H9 (cell line): Measurements from ENCODE around the gene VCP. TPM values are rescaled to one million over a fixed set of nuclear protein-coding genes. Genes with fewer than 3 reads are reported as not detected.

Experiments used
- DNase-seq: peaks from one replicate; pipeline ENCODE4 v3.0.0-alpha.2; 2017
- H2AFZ ChIP-seq: one replicate; pipeline ENCODE4 v1.6.1; 2013; ENCODE audit warnings: mild to moderate bottlenecking, low read length, control low read depth, moderate library complexity
- H2AK5ac ChIP-seq: 2 replicates; pipeline ENCODE4 v1.6.1; 2013; ENCODE audit warnings: low read length, control low read depth, mixed read lengths; ENCODE audit not compliant: insufficient read length
- H2BK120ac ChIP-seq: one replicate; pipeline ENCODE4 v1.6.1; 2013; ENCODE audit warnings: low read depth, mild to moderate bottlenecking, low read length, control low read depth, inconsistent platforms; ENCODE audit not compliant: poor library complexity, severe bottlenecking
- H2BK12ac ChIP-seq: 2 replicates; pipeline ENCODE4 v1.6.1; 2013; ENCODE audit warnings: low read length, control low read depth, mixed read lengths, low read depth; ENCODE audit not compliant: insufficient read length
- H2BK15ac ChIP-seq: 2 replicates; pipeline ENCODE4 v1.6.1; 2013; ENCODE audit warnings: low read depth, low read length, control low read depth
- H2BK20ac ChIP-seq: one replicate; pipeline ENCODE4 v1.6.1; 2013; ENCODE audit warnings: low read depth, mild to moderate bottlenecking, low read length, control low read depth, inconsistent platforms; ENCODE audit not compliant: poor library complexity, severe bottlenecking
- H2BK5ac ChIP-seq: 2 replicates; pipeline ENCODE4 v1.6.1; 2013; ENCODE audit warnings: low read length, control low read depth, mixed read lengths; ENCODE audit not compliant: insufficient read length
- H3K14ac ChIP-seq: 2 replicates; pipeline ENCODE4 v1.6.1; 2013; ENCODE audit warnings: low read length, control low read depth; ENCODE audit not compliant: insufficient read depth
- H3K18ac ChIP-seq: 2 replicates; pipeline ENCODE4 v1.6.1; 2013; ENCODE audit warnings: low read depth, mild to moderate bottlenecking, mixed read lengths, low read length, control low read depth; ENCODE audit not compliant: insufficient read length
- H3K23ac ChIP-seq: 2 replicates; pipeline ENCODE4 v1.6.1; 2013; ENCODE audit warnings: low read length, control low read depth, mixed read lengths, low read depth; ENCODE audit not compliant: insufficient read length
- H3K23me2 ChIP-seq: 2 replicates; pipeline ENCODE4 v1.6.1; 2013; ENCODE audit warnings: low read depth, mild to moderate bottlenecking, mixed read lengths, low read length, control low read depth; ENCODE audit not compliant: insufficient read length, poor library complexity, severe bottlenecking
- H3K27ac ChIP-seq: 2 replicates; pipeline ENCODE4 v1.5.1; 2013; ENCODE audit warnings: low read length, control low read depth, mixed read lengths, low read depth; ENCODE audit not compliant: insufficient read length
- H3K27me3 ChIP-seq: 2 replicates; pipeline ENCODE4 v1.6.1; 2013; ENCODE audit warnings: low read length, control low read depth, inconsistent platforms; ENCODE audit not compliant: insufficient read depth
- H3K4ac ChIP-seq: 2 replicates; pipeline ENCODE4 v1.6.1; 2013; ENCODE audit warnings: low read depth, mild to moderate bottlenecking, control low read depth, inconsistent platforms, low read length, moderate library complexity
- H3K4me1 ChIP-seq: 2 replicates; pipeline ENCODE4 v1.6.1; 2013; ENCODE audit warnings: low read length, control low read depth, inconsistent platforms; ENCODE audit not compliant: insufficient read depth
- H3K4me2 ChIP-seq: 2 replicates; pipeline ENCODE4 v1.6.1; 2013; ENCODE audit warnings: low read length, control low read depth, mixed read lengths; ENCODE audit not compliant: insufficient read length, insufficient read depth
- H3K56ac ChIP-seq: 2 replicates; pipeline ENCODE4 v1.6.1; 2013; ENCODE audit warnings: low read depth, mild to moderate bottlenecking, mixed read lengths, low read length, control low read depth; ENCODE audit not compliant: insufficient read length
- H3K79me1 ChIP-seq: 2 replicates; pipeline ENCODE4 v1.6.1; 2013; ENCODE audit warnings: low read depth, mild to moderate bottlenecking, moderate library complexity, low read length, control low read depth, inconsistent platforms; ENCODE audit not compliant: insufficient read depth, poor library complexity, severe bottlenecking
- H3K79me2 ChIP-seq: 2 replicates; pipeline ENCODE4 v1.6.1; 2013; ENCODE audit warnings: low read length, control low read depth, inconsistent platforms; ENCODE audit not compliant: insufficient read depth
- H3K9ac ChIP-seq: 2 replicates; pipeline ENCODE4 v1.6.1; 2013; ENCODE audit warnings: low read length, control low read depth, mixed read lengths; ENCODE audit not compliant: insufficient read length; ENCODE audit errors: extremely low read depth
- H3K9me3 ChIP-seq: one replicate; pipeline ENCODE4 v1.6.1; 2013; ENCODE audit warnings: low read depth, low read length, inconsistent platforms; ENCODE audit not compliant: control insufficient read depth
- H3T11ph ChIP-seq: one replicate; pipeline ENCODE4 v1.6.1; 2013; ENCODE audit warnings: mild to moderate bottlenecking, low read length, control low read depth, inconsistent platforms
- H4K20me1 ChIP-seq: one replicate; pipeline ENCODE4 v1.6.1; 2013; ENCODE audit not compliant: control insufficient read depth, insufficient read length, insufficient read depth
- H4K5ac ChIP-seq: 2 replicates; pipeline ENCODE4 v1.6.1; 2013; ENCODE audit warnings: low read depth, mild to moderate bottlenecking, mixed read lengths, low read length, control low read depth; ENCODE audit not compliant: insufficient read length
- H4K8ac ChIP-seq: replicated peaks from 2 replicates; pipeline ENCODE4 v1.6.1; 2013; ENCODE audit warnings: low read length, control low read depth, mixed read lengths, low read depth; ENCODE audit not compliant: insufficient read length
- H4K91ac ChIP-seq: 2 replicates; pipeline ENCODE4 v1.6.1; 2013; ENCODE audit warnings: low read depth, mild to moderate bottlenecking, moderate library complexity, mixed read lengths, low read length, control low read depth; ENCODE audit not compliant: insufficient read length
- H3K27ac Mint-ChIP-seq, 3 experiments: 2 replicates in 2 of 3; 3 replicates in 1 of 3; pipeline ENCODE4 v1.8.0; 2020 to 2021; ENCODE audit warnings: mixed read lengths in 3 of 3, mild to moderate bottlenecking in 1 of 3, moderate library complexity in 1 of 3
- H3K27me3 Mint-ChIP-seq: 2 replicates; pipeline ENCODE4 v1.8.0; 2021; ENCODE audit warnings: low read depth, mild to moderate bottlenecking, moderate library complexity, mixed read lengths
- H3K36me3 Mint-ChIP-seq, 3 experiments: 2 replicates in 2 of 3; 3 replicates in 1 of 3; pipeline ENCODE4 v1.8.0; 2020 to 2021; ENCODE audit warnings: low read depth in 3 of 3, mixed read lengths in 3 of 3; ENCODE audit not compliant: insufficient read depth in 1 of 3
- H3K4me1 Mint-ChIP-seq, 2 experiments: 2 replicates each; pipeline ENCODE4 v1.8.0; 2020; ENCODE audit warnings: mixed read lengths in 2 of 2
- H3K4me3 Mint-ChIP-seq, 2 experiments: 2 replicates in 1 of 2; 3 replicates in 1 of 2; pipeline ENCODE4 v1.8.0; 2020 to 2021; ENCODE audit warnings: mild to moderate bottlenecking in 2 of 2, mixed read lengths in 2 of 2, moderate library complexity in 1 of 2
- H3K9me3 Mint-ChIP-seq, 2 experiments: 2 replicates in 1 of 2; 3 replicates in 1 of 2; pipeline ENCODE4 v1.8.0; 2020; ENCODE audit warnings: mild to moderate bottlenecking in 2 of 2, mixed read lengths in 2 of 2, moderate library complexity in 1 of 2
- WGBS: extraction: QIAGEN DNeasy Blood & Tissue Kit; methylation state at CpG from one replicate; pipeline ENCODE4 v1.1.7; 2013; ENCODE audit warnings: missing lambda C conversion rate, low lambda C conversion rate, mixed read lengths; ENCODE audit not compliant: insufficient read length; ENCODE audit errors: extremely low coverage; 5-methylcytosine and 5-hydroxymethylcytosine counted together
- total RNA-seq: library from RNA; stranded (reverse); gene quantifications from 2 replicates; pipeline ENCODE4 v1.2.1, GENCODE V29; 2021
- TF ChIP-seq, protein P1 (sequence below): fragments of 200-600 bp; sonication (generic); conservative IDR thresholded peaks from 3 replicates; pipeline ENCODE4 v1.8.0; 2021; ENCODE audit warnings: antibody characterized with exemption, mild to moderate bottlenecking

Gene VCP
- total RNA-seq, 1 experiment from 2014 or later = 407 TPM

DNA sequence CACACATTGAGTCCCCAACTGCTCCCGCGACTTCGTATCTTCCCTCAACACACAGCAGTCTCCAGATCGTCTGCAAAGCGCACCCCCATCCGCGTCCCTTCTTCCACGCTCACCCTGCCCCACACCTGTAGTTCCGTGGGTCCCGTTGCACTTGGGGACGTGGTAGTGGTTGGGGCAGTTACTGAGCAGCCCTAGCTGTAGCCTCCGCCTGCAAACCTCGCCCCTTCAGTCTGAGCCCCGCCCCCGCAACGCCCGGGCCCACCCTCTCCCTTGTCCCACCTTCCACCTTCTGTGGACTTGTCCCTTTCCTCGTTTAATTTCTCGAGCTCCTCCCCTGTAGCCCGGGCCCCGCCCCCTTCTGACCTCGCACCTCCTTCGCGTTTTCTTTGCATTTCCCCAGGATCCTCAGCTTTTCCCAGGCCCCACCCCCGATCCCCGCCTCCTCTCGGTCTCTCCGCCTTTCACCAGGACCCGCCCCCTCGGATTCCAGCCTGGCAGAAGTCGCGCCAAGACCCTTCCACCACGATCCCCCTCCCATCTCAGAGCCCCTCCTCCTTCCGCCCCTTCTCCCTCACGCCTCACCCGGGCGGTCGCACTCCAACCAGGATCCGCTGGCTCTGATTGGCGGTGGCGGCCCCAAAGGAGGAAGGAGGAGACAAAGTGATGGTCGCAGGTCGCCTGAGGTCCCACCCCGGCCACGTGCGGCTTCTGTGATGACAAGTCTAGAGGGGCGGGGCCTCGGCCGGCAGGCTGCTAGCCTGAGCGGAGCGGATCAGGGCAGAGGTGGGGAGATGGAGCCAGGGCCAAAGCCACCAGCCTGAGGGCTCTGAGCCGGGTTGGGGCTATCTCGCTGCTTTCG, 43.5 kb upstream of the VCP start, which contains the start of gene ATOSB:
TSS of gene ATOSB (minus strand) at position 183 of the 859 bp plus-strand sequence. CDS start 7,588 bp downstream, outside the sequence.
- Histone ChIP-seq H2BK20ac (no peak within 1 kb of the TSS), H4K91ac (no peak within 1 kb of the TSS), H4K5ac (no peak within 1 kb of the TSS), H3K56ac (no peak within 1 kb of the TSS), H4K8ac (no peak within 1 kb of the TSS), H3K4ac (no peak within 1 kb of the TSS), H2BK12ac (no peak within 1 kb of the TSS), H3K9me3 (no peaks in the 10 kb centered on the region), H3K9ac (peak within 1 kb of the TSS; percentile 31), H2AFZ (no peak within 1 kb of the TSS), H2BK15ac (no peak within 1 kb of the TSS), H3K14ac (peak within 1 kb of the TSS; percentile 89; the same call in 1 of the 2 replicates), H3K79me1 (no peaks in the 10 kb centered on the region), H4K20me1 (no peaks in the 10 kb centered on the region), H2BK5ac (no peak within 1 kb of the TSS), H3K18ac (peak within 1 kb of the TSS; percentile 60), H2AK5ac (no peak within 1 kb of the TSS), H3K27me3 (no peaks in the 10 kb centered on the region), H3K79me2 (no peaks in the 10 kb centered on the region), H3K27ac (no peak within 1 kb of the TSS), H3K23ac (no peak within 1 kb of the TSS), H3K4me1 (peaks cover 2% of the 10 kb centered on the region; the same call in 1 of the 2 replicates), H2BK120ac (no peak within 1 kb of the TSS), H3T11ph (no peak within 1 kb of the TSS), H3K4me2 (peak within 1 kb of the TSS; percentile 96), H3K23me2 (peaks cover 18% of the 10 kb centered on the region)
- DNase-seq = peak; percentile 100
- H3K27me3 Mint-ChIP-seq = 0 out of 2 replicates have a peak, but pooled peaks cover 4% of the 10 kb centered on the region
- peak within 1 kb of the TSS; percentile 87 to 94 for H3K4me3 Mint-ChIP-seq
- no peaks in the 10 kb centered on the region for H3K36me3 Mint-ChIP-seq
- TF ChIP-seq, protein P1, sequence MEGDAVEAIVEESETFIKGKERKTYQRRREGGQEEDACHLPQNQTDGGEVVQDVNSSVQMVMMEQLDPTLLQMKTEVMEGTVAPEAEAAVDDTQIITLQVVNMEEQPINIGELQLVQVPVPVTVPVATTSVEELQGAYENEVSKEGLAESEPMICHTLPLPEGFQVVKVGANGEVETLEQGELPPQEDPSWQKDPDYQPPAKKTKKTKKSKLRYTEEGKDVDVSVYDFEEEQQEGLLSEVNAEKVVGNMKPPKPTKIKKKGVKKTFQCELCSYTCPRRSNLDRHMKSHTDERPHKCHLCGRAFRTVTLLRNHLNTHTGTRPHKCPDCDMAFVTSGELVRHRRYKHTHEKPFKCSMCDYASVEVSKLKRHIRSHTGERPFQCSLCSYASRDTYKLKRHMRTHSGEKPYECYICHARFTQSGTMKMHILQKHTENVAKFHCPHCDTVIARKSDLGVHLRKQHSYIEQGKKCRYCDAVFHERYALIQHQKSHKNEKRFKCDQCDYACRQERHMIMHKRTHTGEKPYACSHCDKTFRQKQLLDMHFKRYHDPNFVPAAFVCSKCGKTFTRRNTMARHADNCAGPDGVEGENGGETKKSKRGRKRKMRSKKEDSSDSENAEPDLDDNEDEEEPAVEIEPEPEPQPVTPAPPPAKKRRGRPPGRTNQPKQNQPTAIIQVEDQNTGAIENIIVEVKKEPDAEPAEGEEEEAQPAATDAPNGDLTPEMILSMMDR = no peak
- WGBS = no CpG with 5 or more reads among the region's 54 CpGs
- no peaks in the 10 kb centered on the region for H3K9me3 Mint-ChIP-seq
- H3K27ac Mint-ChIP-seq = peak within 1 kb of the TSS; percentile 92 to 98 (median 96)
- H3K4me1 Mint-ChIP-seq = peaks cover 36 to 38% of the 10 kb centered on the region in 2 experiments
